G401 (cell line): ENCODE data around the gene ARIH2. TPM values are rescaled to one million over a fixed set of nuclear protein-coding genes. Genes with fewer than 3 reads are reported as not detected.
A peak's percentile ranks its signal among the peaks of the same experiment; 100 is the strongest.

Experiments
- DNase-seq: peaks from one replicate; pipeline ENCODE4 v3.0.0-alpha.2; 2015; ENCODE audit warnings: low spot score
- in situ Hi-C: cut with HindIII; loops from 2 replicates; pipeline ENCODE4 v1.10.0; 2016; ENCODE audit warnings: low sequenced_read_pairs, mixed read lengths
- total RNA-seq: library from RNA; depleted of rRNA; stranded (reverse); fragments of >200 nt; shearing (Covaris generic); gene quantifications from 2 replicates; pipeline ENCODE4 v1.2.3, GENCODE V29; 2014

The ARIH2 gene
- total RNA-seq, 1 experiment from 2014 or later: 165 TPM

DNA sequence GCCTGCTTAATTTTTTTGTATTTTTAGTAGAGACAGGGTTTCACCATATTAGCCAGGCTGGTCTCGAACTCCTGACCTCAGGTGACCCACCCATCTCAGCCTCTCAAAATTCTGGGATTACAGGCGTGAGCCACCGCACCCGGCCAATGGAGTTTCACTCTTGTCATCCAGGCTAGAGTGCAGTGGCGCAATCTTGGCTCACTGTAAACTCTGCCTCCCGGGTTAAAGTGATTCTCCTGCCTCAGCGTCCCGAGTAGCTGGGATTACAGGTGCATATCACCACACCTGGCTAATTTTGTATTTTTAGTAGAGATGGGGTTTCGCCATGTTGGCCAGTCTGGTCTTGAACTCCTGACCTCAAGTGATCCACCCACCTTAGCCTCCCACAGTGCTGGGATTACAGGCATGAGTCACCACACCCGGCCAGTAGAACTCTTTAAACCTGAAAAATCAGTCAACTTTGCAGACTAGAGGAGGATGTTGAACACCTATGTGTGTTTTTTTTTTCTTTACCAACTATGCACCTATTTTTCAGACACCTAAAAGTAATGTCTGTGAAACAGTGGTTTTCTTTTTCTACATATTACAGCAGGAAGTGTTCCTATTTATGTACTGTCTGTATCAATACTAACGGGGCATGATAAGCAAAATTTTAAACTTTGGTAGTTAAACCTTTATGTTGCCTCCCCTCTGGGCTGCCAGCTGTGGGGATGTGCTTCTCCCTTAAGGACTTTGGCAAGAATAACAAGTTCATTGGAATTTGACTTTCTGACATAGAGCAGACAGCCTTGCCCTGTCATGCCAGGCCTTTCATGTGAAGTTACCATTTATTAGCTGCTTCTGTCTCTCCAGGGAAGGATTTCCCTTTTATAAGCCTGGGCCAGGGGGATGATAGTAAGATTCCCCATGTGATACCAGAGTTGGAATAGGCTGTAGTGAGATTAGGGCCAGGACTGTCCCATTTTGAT, 8.1 kb downstream of the ARIH2 start:
- in situ Hi-C loops: no loop called here
- no peak for DNase-seq

DNA sequence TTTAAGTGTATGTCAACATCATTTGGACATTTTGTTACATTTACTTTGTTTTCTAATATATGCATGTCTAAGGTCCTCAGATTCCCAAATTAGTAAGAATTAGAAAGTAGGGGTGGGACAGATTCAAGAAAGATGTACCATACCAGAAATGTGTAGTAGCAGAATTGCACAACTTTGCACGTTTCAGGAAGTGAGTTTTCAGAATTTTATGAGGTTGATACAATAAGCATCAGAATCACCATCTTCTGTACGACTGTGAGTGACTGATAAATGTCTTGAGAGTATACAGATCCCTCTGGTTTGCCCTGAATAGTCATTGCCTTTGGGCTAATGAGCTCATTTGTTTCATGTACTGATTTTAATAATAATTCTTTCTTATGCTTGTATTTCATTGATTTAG, 9.3 kb downstream of the ARIH2 start:
- DNase-seq: no peak
- in situ Hi-C loops: no loop called here

- in situ Hi-C loops: no loop called here
- no peak for DNase-seq
These were observed 10.0 kb downstream of the ARIH2 start for GRCh38 chr3:48928679-48929078.

- no peak for DNase-seq
- in situ Hi-C loops: no loop called here
These were observed 10.9 kb downstream of the ARIH2 start for GRCh38 chr3:48929358-48930035.

- in situ Hi-C loops: no loop called here
- DNase-seq: no peak
These were observed 11.9 kb downstream of the ARIH2 start for GRCh38 chr3:48930590-48930989.

DNA sequence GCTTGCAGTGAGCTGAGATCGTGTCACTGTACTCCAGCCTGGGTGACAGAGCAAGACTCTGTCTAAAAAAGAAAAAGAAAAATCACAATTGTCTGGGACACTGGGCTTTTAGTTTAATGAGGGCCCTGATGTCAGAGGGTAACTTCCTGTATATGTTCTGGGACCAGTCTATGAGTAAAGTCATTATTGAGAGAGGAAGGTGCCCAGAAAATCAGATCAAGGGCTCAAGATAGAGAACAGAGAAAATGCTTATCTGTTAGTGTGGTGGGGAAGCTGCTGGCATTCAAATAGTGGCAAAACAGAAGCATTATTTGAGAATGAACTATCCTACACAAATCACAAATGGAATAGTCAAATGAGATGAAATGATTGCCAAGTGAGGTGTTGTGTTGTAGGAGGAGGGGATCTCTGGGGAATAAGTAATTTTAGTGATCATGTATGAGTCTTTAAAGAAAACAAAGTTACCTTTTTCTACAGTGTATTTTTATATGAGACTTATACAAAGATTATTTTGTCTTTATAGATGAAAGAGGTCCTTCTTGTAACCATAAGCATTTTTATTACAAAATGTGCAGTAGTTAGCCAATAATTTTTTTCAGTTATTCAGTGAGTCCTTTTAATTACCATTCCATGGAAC, 13.4 kb downstream of the ARIH2 start:
- DNase-seq: no peak
- in situ Hi-C loops: no loop called here

- in situ Hi-C loops: no loop called here
- DNase-seq: no peak
These were observed 15.8 kb downstream of the ARIH2 start for GRCh38 chr3:48934333-48934991.

GRCh38 chr3:48935530-48935929, 16.9 kb downstream of the ARIH2 start:
- DNase-seq: no peak
- in situ Hi-C loops: no loop called here

- in situ Hi-C loops: no loop called here
These were observed 19.5 kb downstream of the ARIH2 start for GRCh38 chr3:48938156-48938555.

GRCh38 chr3:48938689-48939088, 20.0 kb downstream of the ARIH2 start:
- in situ Hi-C loops: no loop called here
- no peak for DNase-seq

More at GRCh38 chr3:48938156-48938555, 19.5 kb downstream of the ARIH2 start:
- DNase-seq: no peak

DNA sequence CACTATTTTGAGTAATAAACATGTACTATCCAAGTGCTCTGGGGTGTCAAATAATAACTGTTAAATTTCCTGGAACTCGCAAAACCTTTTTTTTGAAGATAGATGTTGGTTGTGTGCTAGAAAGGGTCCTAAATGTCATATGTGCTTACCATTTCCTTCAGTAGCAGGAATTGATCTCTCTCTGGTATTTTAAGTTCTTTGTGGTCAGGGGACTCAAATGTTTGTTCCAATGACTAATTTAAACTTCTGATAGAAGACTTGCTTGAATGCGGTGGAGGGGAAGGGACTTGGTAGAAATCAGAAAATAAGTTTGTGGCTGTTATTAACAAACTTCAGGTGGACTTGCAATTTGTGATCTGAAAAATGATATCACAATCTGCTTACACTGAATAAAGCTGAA, 26.8 kb downstream of the ARIH2 start:
- no peak for DNase-seq
- in situ Hi-C loops: no loop called here

GRCh38 chr3:48945891-48946549, 27.4 kb downstream of the ARIH2 start:
- no peak for DNase-seq
- in situ Hi-C loops: no loop called here

- in situ Hi-C loops: no loop called here
- DNase-seq: no peak
These were observed 30.7 kb downstream of the ARIH2 start for GRCh38 chr3:48949376-48949717.

DNA sequence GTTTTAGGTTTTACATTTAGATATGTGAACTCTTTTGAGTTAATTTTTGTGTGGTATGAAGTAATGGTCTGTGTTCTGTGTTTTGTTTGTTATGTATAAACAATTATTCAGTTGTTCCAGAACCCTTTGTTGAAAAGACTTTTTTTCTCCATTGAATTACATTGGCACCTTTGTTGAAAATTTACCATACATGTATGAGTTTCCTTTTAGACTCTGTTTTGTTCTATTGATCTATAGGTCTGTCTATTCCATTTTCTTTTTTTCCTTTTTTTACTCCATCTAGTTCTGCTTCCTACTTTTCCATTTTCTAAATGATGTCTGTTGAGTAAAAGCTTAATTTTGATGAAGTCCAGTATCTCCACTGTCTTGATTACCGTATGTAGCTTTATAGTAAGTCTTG, 31.4 kb downstream of the ARIH2 start:
- DNase-seq: peak; percentile 15

GRCh38 chr3:48951764-48952163, 33.1 kb downstream of the ARIH2 start:
- DNase-seq: no peak
- in situ Hi-C loops: no loop called here

More for the DNA sequence above, 31.4 kb downstream of the ARIH2 start:
- in situ Hi-C loops: no loop called here

DNA sequence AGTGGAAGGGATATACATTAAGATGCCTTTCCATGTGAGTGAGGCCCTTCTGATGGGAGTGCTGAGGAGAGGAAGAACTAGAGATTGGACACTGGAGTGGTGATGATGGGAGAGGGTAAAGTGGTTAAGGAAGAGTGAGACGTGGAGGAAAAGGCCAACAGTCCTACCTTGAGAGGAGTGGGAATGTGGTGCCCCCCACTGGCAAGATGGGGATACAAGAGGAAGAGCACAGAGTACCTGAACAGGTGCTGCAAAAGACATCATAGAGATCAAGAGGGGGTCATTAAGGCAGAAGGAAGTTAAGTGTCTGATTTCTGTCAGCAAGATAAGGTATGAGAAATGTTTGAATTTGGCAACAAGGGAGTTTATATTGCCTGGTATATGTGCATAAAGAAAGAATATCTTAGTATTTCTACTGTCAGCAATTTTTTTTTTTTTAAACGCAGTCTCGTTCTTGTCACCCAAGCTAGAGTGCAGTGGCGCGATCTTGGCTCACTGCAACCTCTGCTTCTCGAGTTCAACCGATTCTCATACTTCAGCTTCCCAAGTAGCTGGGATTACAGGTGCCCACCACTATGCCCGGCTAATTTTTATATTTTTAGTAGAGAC, 34.0 kb downstream of the ARIH2 start:
- peak; percentile 27 for DNase-seq
- in situ Hi-C loops: no loop called here

DNA sequence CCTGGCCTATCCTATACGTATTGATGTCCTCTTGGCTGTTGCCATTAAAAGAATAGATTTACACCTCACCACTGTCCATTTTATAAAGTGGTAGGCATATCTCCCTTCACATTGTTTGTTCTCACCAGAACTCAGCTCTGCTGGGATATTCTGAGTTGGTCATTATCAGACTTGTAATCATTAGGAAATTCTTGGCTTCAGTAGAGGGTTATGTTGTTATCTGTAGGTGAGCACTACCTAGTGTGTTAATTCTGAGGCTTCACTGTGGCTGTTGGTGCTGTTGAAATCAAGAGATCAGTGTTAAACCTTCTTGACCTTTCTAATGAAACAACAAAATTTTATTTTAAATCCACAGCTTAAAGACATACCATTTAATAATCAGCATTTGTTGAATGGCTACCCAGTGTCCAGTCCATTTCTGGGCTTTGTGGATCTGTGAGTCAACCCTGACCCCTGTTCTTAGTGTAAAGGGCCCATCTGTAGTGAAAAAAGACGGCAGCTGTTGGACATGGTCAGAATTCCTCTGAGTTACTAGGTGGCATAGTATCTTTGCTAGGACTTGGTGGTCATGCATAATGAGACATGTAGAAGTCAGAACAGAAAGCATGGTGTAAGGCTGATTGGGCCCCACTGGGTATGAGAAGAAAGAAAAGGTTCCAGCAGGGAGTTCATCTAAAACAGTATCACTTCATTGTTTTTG, 38.5 kb downstream of the ARIH2 start:
- DNase-seq: no peak
- in situ Hi-C loops: no loop called here

DNA sequence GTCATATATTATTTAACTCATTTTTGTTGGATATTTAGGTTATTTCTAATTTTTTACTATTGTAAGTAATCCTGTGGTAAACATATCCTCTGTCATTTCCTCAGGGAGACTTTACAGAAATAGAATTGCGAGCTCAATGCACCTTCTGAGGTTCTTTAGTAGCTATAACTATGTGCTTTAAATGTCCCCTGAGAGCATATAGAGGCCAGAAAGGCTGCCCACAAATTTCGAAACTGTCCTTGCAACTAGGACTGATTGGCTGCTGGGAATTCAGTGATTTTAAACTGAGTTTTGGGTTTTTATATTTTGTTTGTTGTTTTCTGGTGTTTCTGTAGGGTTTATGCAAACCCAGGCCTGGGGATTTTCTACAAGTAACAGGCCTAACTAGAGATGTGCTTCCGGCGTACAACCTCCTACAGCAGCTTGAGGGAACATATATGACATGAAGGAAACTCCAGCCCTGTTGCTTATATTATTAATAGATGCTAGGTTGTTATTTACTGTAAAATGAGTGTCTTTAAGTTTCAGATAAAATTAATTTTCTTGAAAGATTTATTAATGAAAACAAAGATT, 42.3 kb downstream of the ARIH2 start:
- in situ Hi-C loops: no loop called here
- DNase-seq: no peak
